HFFc6 (cell line): Measurements from ENCODE around the gene PTH1R. TPM values are rescaled to one million over a fixed set of nuclear protein-coding genes. Genes with fewer than 3 reads are reported as not detected.

ENCODE experiments used
- DNase-seq: peaks from one replicate; pipeline ENCODE4 v3.0.0-alpha.2; 2018
- H3K27ac Mint-ChIP-seq: 2 replicates; pipeline ENCODE4 v1.8.0; 2020; ENCODE audit warnings: mild to moderate bottlenecking, mixed read lengths
- H3K27me3 Mint-ChIP-seq: 2 replicates; pipeline ENCODE4 v1.8.0; 2021; ENCODE audit warnings: mild to moderate bottlenecking, moderate library complexity, mixed read lengths; ENCODE audit not compliant: insufficient read depth
- H3K36me3 Mint-ChIP-seq: 2 replicates; pipeline ENCODE4 v1.8.0; 2021; ENCODE audit warnings: low read depth, mixed read lengths
- H3K4me1 Mint-ChIP-seq: 2 replicates; pipeline ENCODE4 v1.8.0; 2020; ENCODE audit warnings: low read depth, mixed read lengths
- H3K4me3 Mint-ChIP-seq: 2 replicates; pipeline ENCODE4 v1.8.0; 2020; ENCODE audit warnings: mild to moderate bottlenecking, moderate library complexity, mixed read lengths
- H3K9me3 Mint-ChIP-seq: 2 replicates; pipeline ENCODE4 v1.8.0; 2020; ENCODE audit warnings: mild to moderate bottlenecking, mixed read lengths
- CTCF ChIP-seq: fragments of 200-600 bp; sonication (generic); IDR thresholded peaks from 2 replicates; pipeline ENCODE4 v1.5.0; 2021; ENCODE audit warnings: antibody characterized with exemption, mild to moderate bottlenecking
- total RNA-seq, 6 experiments: library from RNA; stranded (reverse); fragmentation: NEBNext Ultra II Directional; extraction: Animal tissue kit (Norgen Biotek cat#: 25700); gene quantifications; 2 replicates in 1 of 6; 3 replicates in 5 of 6; pipeline ENCODE4 v1.2.3, GENCODE V29; 2021

Gene PTH1R
- total RNA-seq, 6 experiments from 2014 or later = 0.09 to 1.4 (median 0.85) TPM; not detected in 1

DNA sequence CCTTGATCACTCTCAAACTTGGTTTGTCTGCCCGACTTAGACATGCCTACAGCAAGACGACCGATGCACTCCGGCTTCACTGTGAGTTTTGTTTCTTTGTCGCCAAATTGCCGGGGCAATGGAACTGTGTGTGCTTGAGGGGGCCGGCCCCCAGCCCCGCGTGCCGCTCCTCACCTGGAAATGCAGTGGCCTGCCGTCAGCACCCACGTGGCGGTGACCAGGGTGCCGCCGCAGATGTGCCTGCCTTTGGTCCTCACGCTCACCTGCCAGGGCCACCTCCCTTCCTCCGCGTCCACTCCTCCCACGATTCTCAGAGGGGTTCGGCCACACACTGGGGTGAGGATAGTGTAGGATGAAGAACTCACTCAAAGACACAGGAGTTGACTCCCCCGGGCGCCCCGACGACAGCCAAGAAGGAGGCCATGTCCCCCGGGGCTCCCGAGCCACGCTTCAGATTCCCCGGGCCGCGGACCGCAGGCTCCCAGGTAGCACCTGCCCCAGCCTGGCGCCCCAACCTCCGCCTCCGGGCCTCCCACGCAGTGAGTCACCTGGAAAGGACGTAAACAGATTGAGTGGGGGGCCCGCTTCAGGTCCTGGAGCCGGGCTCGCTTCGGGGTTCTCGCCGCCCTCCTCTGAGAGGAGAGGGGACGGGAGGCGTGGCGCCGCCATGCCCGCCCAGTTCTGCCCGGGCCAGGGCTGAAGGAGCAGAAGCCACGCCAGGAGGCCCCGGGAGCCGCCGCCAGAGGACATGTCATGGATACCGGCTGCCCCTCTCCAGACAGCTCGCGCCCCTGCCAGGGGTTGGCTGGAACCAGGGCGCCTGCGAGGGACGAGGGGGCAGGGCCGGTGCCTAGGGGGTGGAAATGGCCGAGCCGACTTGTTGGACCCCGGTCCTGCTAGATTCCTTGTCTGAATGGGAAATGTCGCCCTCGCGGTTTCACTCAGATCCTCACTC is 43.9 kb upstream of the PTH1R start:
- Mint-ChIP-seq H3K27me3 (peaks cover 37% of the 10 kb centered on the region), H3K9me3 (peaks cover 13% of the 10 kb centered on the region), H3K27ac (no peak overlapping the region), H3K36me3 (peaks cover 9% of the 10 kb centered on the region), H3K4me1 (no peaks in the 10 kb centered on the region), H3K4me3 (no peak overlapping the region)
- DNase-seq = no peak
- no peak for TF ChIP-seq CTCF

DNA sequence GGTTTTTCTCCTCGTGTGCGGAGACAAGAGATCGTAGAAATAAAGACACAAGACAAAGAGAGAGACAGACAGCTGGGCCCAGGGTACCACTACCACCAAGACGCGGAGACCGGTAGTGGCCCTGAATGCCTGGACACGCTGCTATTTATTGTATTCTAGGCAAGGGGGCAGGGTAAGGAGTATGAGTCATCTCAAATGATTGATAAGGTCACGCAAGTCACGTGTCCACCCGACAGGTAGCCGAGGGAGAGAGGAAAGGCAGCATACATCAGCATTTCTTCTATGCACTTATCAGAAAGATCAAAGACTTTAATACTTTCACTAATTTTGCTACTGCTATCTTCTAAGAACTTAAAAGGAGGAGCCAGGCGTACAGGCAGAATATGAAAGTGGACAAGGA is 42.5 kb upstream of the PTH1R start:
- no peak for DNase-seq
- Mint-ChIP-seq H3K4me3 (no peak overlapping the region), H3K4me1 (no peaks in the 10 kb centered on the region), H3K27me3 (peaks cover 35% of the 10 kb centered on the region), H3K36me3 (peaks cover 18% of the 10 kb centered on the region), H3K9me3 (peaks cover 24% of the 10 kb centered on the region), H3K27ac (no peak overlapping the region)
- TF ChIP-seq CTCF = no peak

DNA sequence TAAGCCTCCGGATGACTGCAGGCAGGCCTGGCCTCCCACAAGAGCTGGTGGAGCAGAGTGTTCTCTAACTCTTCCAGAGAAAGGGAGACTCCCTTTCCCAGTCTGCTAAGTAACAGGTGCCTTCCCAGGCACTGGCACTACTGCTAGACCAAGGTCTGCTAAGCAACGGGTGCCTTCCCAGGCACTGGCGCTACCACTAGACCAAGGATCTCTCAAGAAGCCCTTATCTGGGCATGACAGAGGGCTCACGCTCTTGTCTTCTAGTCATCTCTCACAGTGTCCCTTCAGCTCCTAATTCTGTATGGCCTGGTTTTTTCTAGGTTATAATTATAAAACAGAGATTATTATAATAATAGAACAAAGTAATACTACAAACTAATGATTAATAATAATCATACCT is 42.0 kb upstream of the PTH1R start:
- Mint-ChIP-seq H3K27ac (no peak overlapping the region), H3K4me3 (no peak overlapping the region), H3K27me3 (peaks cover 32% of the 10 kb centered on the region), H3K4me1 (no peaks in the 10 kb centered on the region), H3K36me3 (peaks cover 18% of the 10 kb centered on the region), H3K9me3 (peaks cover 28% of the 10 kb centered on the region)
- no peak for TF ChIP-seq CTCF
- DNase-seq = no peak

DNA sequence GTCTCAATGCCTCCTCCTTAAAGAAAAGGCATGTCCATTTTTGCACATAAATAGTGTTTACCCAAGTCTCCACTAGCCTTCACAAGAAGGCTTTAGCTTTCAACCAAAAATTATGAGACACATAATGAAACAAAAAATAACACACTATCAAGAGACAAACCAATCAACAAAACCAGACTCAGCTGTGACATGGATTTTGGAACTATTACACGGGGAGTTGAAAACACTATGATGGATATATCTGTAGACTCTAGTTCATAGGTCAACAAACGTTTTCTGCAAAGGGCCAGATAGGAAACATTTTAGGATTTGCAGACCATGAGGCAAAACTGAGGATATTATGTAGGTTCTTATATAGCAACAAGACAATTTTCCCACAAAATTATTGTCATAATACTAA is 39.2 kb upstream of the PTH1R start:
- peaks cover 47% of the 10 kb centered on the region for H3K9me3 Mint-ChIP-seq

DNA sequence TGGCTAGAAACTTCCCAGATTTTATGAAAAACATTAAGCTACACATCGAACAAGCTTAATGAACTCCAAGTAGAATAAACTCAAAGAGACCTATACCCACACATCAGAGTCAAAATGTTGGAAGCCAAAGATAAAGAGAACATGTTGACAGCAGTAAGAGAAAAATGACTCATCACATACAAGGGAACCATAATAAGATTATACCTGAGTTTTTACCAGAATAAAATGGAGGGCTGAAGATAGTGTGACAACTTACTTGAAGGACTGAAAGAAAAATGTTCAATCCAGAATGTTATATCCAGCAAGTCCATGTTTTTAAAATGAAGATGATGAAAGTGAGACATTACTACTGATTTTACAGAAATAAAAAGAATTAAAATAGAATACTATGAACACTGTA is 37.0 kb upstream of the PTH1R start:
- H3K27ac Mint-ChIP-seq = no peak overlapping the region
- no peak for TF ChIP-seq CTCF
- no peak for DNase-seq
- H3K27me3 Mint-ChIP-seq = peaks cover 9% of the 10 kb centered on the region; the same call in 1 of the 2 replicates
- peaks cover 5% of the 10 kb centered on the region for H3K4me1 Mint-ChIP-seq
- H3K36me3 Mint-ChIP-seq = peaks cover 26% of the 10 kb centered on the region
- peaks cover 47% of the 10 kb centered on the region for H3K9me3 Mint-ChIP-seq
- no peak overlapping the region for H3K4me3 Mint-ChIP-seq

More for the DNA sequence above, 39.2 kb upstream of the PTH1R start:
- Mint-ChIP-seq H3K27ac (no peak overlapping the region), H3K27me3 (peaks cover 15% of the 10 kb centered on the region), H3K4me1 (no peaks in the 10 kb centered on the region), H3K4me3 (no peak overlapping the region), H3K36me3 (peaks cover 26% of the 10 kb centered on the region)
- DNase-seq = no peak
- TF ChIP-seq CTCF = no peak
